H1 (cell line): ENCODE measurements around the gene DSTN.

Experiments
- CTCF ChIP-seq, 3 experiments: IDR thresholded peaks; 1 replicate in 2 of 3; 2 replicates in 1 of 3; pipeline versions ENCODE4 v1.5.1 to v1.6.1; 2011; ENCODE audit warnings: low read length in 3 of 3, mild to moderate bottlenecking in 3 of 3, inconsistent platforms in 2 of 3, low read depth in 1 of 3, moderate library complexity in 1 of 3; ENCODE audit not compliant: insufficient read depth in 1 of 3; ENCODE audit errors: control extremely low read depth in 1 of 3
- GTF2F1 ChIP-seq: IDR thresholded peaks from 2 replicates; pipeline ENCODE4 v1.6.1; 2012; ENCODE audit warnings: low read depth, low read length, improper control_type of control experiment, borderline replicate concordance
- POLR2AphosphoS5 ChIP-seq: IDR thresholded peaks from 2 replicates; pipeline ENCODE4 v1.6.1; 2011; ENCODE audit warnings: low read depth, low read length
- POU5F1 ChIP-seq: IDR thresholded peaks from 2 replicates; pipeline ENCODE4 v1.6.1; 2011; ENCODE audit warnings: low read depth, mild to moderate bottlenecking, low read length, moderate library complexity

GRCh38 chr20:17612287-17612991 is 42.6 kb downstream of the DSTN start:
- TF ChIP-seq CTCF (IDR thresholded peaks at IDR 0.05; ENCODE audit: control extremely low read depth in 1 of 3, insufficient read depth in 1 of 3, low read depth in 1 of 3, low read length in 3 of 3) (no peak), POU5F1 (no peak), GTF2F1 (no peak), POLR2AphosphoS5 (no peak)
